A172 (cell line): ENCODE measurements around the gene FRMD4B. TPM values are rescaled to one million over a fixed set of nuclear protein-coding genes. Genes with fewer than 3 reads are reported as not detected.
A peak's percentile ranks its signal among the peaks of the same experiment; 100 is the strongest.

Experiments used
- DNase-seq: peaks from one replicate; pipeline ENCODE4 v3.0.0-alpha.2; 2015; ENCODE audit warnings: low spot score
- total RNA-seq: library from RNA; depleted of rRNA; stranded (reverse); fragments of >200 nt; shearing (Covaris generic); gene quantifications from 2 replicates; pipeline ENCODE4 v1.2.3, GENCODE V29; 2014

Gene FRMD4B
- total RNA-seq, 1 experiment from 2014 or later, result 1.6 TPM

DNA sequence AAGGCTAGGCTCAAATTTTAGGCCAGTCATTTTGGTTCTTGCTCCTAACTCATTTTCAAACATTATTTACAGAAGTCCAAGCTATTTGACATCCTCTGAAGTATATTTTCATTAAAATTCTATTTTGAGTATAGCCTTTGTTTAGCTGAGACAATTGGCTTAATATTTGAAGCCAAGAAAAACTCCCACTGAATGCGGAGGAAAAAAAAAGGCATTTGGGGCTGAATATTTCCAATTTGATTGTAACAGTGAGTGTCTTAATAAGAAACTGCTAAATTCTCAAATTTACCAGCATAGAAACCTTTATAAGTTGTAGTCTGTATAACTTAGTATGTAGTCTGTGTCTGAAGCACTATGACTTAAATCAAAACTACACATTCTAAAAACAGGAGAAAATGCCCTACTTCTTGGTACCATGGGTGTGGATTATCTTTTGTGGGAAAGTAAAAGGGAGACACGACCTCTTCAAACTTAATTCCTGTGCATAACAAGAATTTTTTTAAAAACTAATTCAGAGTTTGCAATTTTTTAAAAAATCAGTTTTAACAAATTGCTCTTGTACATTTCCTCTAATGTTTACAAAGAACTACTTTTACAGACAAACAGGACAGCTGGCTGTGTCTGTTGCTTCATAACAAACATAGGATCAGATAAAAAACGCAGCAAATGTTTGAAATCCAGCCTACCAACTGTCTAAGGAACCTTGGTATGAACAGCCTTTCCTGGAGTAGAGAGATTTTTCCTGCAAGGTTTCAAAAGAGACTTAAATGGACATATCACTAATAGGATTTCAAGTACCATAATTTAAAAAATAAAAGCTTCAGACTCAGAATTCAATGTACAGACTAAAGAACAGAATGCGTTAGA lies 210.8 kb downstream of the FRMD4B start:
- no peak for DNase-seq

DNA sequence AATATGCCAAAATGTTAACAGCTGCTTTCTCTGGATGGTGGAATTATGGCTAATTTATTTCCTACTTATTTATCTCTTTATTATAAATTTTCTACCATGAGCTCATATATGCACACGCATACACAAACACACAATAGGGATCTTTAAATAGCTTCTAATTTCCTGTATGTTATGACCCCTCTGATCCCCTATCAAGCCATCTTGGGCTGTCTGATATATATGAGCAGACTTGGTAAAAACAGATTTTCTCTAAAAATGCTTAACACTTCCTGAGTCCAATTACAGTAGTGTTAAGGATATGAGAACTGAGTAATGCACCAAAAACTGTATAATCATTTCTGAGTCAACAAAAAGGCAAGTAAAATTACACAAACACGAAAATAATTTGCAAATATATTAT lies 211.4 kb downstream of the FRMD4B start:
- no peak for DNase-seq

GRCh38 chr3:69172058-69172457 lies 213.8 kb downstream of the FRMD4B start:
- DNase-seq, result no peak

DNA sequence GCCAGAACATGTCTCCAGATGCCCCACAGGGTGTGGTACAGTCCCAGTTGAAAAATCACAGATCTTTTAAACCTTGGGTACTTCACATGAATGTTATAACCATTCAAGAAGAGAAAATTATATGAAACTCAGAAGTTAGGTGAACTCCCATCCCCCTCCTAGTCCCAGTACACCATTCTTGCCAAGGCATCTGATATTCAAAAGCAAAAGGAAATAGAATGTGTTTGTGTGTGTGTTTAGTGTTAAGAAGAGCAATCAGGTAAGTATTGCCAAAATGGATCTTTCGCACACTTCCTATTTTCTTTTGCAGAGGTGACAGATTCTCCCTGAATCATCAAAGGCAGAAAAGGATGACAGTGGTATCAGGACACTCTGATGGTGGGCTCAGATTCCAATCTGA lies 219.4 kb downstream of the FRMD4B start:
- no peak for DNase-seq

DNA sequence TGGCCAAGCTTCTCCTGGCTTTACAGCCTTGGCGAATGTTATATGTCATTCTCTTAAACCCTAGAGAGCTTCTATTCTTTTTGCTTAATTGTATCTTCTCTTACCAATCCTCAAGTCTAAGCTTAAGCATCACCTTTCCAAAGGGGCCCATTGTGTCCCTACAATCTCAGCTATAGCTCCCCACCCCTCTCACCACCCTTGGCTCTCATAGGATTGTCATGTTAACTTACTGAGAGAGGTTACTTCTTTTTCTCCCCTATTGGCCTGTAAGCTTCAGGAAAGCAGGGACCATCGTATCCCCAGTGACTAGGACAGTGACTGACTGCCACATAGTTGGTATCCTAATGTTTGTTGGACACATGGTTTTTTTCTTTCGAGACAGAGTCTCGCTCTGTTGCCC lies 220.1 kb downstream of the FRMD4B start:
- DNase-seq, result no peak

- no peak for DNase-seq
Measured at GRCh38 chr3:69164296-69164695, 221.6 kb downstream of the FRMD4B start.

DNA sequence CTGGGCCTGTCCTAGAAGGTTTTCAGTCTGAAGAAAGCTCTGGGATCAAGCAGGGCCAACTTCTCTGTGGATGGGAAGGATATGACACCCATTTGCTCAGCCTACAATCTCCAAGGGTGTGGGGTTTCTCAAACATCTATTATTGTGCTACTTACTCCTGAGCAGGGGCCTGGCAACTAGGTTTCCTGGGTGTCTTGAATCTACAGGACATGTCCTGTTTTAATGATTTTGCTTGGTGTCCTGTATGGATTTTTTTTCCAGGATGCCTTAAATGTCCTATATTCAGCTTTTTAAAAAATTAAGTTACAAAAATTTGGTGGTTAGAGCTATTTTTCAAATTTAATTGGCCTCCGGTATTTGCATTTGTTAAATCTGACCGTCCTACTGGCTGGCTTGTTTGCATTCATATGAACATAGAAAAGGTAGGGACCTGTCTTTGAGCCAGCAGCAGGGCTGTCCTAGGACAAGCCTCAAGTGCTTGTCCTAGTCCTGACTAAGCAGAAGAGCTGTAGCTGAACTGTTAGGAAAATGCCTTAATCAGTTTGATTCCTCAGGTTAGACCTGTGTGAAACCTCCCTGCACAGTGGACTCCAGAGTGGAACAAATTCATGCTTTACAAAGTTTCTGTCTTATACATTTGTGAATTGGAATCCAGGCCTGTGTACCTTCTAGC lies 223.4 kb downstream of the FRMD4B start:
- DNase-seq, result no peak

DNA sequence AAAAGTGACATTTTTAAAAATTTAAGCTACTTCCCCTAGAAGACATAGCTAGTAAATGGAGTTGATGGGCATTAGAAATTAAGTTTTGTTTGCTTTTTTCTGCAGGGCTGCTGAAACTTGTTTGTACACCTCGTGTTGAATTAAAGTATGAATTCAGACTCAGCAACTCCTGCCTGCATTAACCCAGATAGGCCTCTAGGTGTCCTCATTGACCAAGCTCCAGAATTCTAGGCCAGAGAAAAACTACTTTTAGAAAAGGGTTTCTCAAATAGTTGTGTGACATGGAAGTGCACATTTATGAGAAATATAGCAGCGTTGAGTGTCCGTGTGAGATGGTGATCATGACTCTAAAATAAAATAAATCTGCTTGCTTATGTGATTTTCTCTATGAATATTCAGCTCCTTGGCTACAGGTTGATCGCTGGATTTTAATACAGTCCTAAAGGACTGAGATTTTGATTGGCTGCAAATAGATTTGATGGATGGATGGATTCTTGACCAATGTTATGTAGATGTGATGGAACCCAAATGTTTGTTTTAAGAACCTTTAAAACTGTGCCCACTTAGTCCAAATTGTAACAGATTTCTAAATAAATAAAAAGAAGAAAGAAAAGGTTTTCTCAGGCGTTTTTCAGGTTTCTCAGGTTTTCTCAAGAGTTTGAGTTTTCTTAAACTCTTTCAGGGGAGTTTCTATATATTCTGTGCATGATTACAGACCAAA lies 224.1 kb downstream of the FRMD4B start:
- peak; percentile 60 for DNase-seq

GRCh38 chr3:69160525-69160924 lies 225.4 kb downstream of the FRMD4B start:
- no peak for DNase-seq

GRCh38 chr3:69160107-69160506 lies 225.8 kb downstream of the FRMD4B start:
- DNase-seq, result no peak

GRCh38 chr3:69149586-69149985 lies 236.3 kb downstream of the FRMD4B start:
- DNase-seq, result no peak

DNA sequence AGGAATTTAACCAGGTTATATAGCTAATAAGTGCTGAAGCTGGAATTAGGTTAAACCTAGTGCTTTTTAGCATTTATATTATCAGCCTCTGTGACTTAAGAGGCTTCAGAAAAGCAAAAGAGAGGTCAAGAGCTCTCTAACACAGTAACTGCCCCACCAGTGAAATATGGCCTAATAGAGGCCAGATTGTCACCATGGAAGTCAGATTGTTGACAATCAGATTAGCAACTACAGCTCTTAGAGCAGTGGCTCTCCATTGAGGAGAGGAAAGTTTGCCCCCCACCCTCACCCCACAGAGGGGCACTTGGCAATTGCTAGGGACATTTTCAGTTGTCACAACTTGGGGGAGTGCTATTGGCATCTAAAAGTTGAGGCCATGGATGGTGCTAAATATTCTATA lies 240.2 kb downstream of the FRMD4B start:
- no peak for DNase-seq

DNA sequence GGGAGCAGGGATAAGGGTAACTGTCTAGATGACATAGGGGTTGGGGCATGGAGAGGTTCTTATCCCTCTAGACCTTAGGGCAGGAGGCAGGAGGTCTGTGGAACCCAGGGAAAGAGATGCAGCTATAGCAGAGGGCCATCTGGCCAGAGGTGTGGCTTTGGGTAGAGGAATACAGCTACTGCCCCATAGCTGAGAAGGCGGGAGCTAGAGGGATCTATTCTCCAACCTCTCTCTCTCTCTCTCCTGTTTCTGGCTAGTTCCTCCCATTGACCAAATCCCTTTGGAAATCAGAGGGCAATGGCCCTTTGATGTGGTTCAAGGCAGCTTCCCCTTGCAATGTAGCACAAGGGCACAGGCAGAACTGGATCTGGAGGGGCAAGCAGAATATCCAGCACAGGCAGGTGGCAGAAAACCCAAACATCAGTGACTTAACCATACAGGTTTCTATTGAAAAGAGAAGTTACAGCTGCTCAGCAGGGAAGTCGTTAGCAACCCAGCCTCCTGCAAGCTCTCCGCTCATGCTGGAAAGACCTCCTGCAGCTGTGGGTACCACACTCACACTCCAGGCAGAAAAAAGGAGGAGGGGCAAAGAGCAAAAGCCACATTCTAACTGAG lies 241.2 kb downstream of the FRMD4B start:
- DNase-seq, result no peak

DNA sequence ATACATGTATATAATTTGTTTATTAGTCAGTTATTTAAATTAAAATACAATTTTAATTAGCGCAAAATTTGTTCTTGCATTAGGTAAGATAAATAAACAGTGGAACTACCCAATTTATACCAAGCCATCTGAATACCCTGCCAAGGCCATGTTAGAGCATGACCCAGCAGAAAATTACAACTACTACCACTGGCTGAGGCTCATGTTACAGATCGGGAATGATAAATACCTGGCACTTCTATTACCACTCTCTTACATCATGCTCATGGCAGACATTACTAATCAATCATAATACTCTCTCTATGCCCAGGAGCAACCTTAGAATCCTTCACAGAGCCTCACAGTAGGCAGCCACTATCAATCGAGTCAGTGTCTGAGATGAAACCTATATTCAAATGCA lies 242.3 kb downstream of the FRMD4B start:
- peak; percentile 7 for DNase-seq

DNA sequence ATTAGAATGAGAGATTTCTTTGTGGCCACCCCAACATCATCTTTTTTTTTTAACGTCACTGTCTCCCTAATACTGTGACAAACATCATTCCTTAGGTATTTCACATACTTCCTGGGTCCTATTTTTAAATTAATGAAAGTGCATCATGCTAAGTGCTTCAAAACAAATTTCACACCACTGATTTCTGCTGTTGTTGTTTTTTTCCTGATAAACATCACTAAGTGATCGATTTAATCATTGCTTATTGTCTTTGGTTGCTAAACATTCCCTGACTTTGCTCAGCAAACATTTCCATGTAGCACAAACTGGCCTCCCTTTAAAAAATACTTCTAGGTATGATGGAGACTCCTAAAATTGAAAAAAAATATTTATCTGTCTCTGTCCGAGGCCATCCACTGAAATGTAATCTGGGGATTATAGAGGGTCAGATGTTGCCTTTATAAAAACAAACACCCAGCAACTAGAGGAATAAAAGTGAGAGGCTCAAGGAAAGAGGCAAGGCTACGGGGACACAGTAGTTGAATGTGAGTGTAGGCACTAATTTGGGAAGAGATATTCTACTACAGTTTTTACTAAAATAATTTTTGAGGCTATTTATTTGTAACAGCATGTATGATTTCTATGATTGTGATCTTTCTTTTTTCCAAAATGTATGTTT lies 243.0 kb downstream of the FRMD4B start:
- no peak for DNase-seq

GRCh38 chr3:69142090-69142489 lies 243.8 kb downstream of the FRMD4B start:
- no peak for DNase-seq

GRCh38 chr3:69141313-69141712 lies 244.6 kb downstream of the FRMD4B start:
- no peak for DNase-seq

DNA sequence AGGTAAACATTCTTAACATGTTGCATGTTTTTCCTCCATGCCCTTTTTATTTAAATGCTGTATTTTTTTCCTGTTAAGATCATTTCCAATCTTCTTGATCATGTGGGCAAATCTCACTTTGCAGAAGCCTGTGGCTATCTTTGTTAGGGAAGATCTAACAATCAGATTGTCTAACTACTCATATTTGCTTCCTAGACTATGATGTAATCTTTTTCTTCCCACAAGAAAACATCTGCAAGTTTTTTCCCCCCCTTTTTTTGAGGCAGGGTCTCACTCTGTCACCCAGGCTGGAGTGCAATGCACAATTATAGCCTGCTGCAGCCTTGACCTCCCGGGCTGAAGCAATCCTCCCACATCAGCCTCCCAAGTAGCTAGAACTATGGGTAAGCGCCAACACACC lies 248.5 kb downstream of the FRMD4B start:
- DNase-seq, result no peak

- DNase-seq, result no peak
Measured at GRCh38 chr3:69137005-69137404, 248.9 kb downstream of the FRMD4B start.

GRCh38 chr3:69130689-69131088 lies 255.2 kb downstream of the FRMD4B start:
- no peak for DNase-seq

DNA sequence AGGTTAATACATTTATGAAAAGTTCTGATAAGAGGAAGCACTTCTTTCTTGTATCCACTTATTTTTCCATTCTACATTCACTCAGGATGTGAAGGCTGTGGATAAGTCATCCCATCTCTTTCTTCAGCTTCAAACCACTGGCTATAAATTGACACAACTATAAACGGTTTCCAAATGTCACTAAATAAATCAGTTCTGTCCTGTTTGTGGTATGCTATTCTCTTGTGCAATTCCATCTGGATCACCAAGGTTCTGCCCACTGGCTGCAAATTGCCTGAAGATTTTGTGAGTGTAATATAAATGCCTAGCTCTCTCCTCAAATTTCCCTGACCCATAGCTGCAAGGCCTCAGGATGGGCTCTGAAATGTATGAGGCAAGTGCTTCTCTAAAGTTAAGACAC lies 256.4 kb downstream of the FRMD4B start:
- no peak for DNase-seq

- no peak for DNase-seq
Measured at GRCh38 chr3:69128509-69128908, 257.4 kb downstream of the FRMD4B start.
